OCI-LY3 (cell line): ENCODE measurements around the gene RPP40.

Experiments used
- EZH2phosphoT487 ChIP-seq: fragments of 200-600 bp; shearing (Covaris generic); IDR thresholded peaks from 2 replicates; pipeline ENCODE4 v1.6.1; 2018; ENCODE audit warnings: antibody characterized with exemption, mixed run types, low read depth
- TF ChIP-seq, protein P1 (sequence below): fragments of 200-600, 300-600 bp; sonication (generic); IDR thresholded peaks from 2 replicates; pipeline ENCODE4 v1.5.1; 2014; ENCODE audit warnings: antibody characterized with exemption, low read length, low read depth

DNA sequence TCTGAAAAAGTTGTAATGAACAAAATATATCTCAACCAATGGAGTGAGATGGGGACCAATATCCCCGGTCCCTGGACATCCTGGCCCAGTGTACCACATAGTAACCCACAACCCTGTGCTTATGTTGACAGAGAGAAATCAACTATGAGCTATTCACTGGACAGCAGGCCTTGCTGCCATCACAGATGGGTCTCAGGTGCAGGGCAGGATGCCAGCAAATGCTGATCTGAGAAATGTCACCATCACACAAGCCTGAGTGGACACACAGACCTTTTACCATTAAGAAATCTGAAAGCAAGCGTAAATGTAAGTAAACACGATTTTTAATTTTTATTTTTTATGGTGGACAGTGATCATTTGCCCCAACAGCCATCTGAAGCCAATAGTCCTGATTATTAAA is 9.1 kb downstream of the RPP40 start:
- TF ChIP-seq, protein P1, sequence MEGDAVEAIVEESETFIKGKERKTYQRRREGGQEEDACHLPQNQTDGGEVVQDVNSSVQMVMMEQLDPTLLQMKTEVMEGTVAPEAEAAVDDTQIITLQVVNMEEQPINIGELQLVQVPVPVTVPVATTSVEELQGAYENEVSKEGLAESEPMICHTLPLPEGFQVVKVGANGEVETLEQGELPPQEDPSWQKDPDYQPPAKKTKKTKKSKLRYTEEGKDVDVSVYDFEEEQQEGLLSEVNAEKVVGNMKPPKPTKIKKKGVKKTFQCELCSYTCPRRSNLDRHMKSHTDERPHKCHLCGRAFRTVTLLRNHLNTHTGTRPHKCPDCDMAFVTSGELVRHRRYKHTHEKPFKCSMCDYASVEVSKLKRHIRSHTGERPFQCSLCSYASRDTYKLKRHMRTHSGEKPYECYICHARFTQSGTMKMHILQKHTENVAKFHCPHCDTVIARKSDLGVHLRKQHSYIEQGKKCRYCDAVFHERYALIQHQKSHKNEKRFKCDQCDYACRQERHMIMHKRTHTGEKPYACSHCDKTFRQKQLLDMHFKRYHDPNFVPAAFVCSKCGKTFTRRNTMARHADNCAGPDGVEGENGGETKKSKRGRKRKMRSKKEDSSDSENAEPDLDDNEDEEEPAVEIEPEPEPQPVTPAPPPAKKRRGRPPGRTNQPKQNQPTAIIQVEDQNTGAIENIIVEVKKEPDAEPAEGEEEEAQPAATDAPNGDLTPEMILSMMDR: no peak
- no peak for TF ChIP-seq EZH2phosphoT487
